ENCODE data around the gene BFSP2.

- TF ChIP-seq CTCF (IDR thresholded peaks at IDR 0.05) (no peak), POLR2A (IDR thresholded peaks at IDR 0.05) (no peak)
Observed at GRCh38 chr3:133504736-133505135, 104.9 kb downstream of the BFSP2 start.
